Testis (tissue), 5 donors: ENCODE measurements around the gene ANKRD33B. TPM values are rescaled to one million over a fixed set of nuclear protein-coding genes. Genes with fewer than 3 reads are reported as not detected.
"Not testable (repeated sequence)": the region's sequence is repeated elsewhere in the genome, so short reads cannot be mapped to it uniquely, and the experiment has no call there.

ENCODE experiments used
- DNase-seq: peaks from one replicate; pipeline ENCODE4 v3.0.0-alpha.2; 2019
- H3K27ac ChIP-seq, 2 donors: fragments of 200-600 bp; sonication (generic); one replicate each; pipeline ENCODE4 v1.5.1; 2019
- H3K27me3 ChIP-seq: fragments of 200-600 bp; sonication (generic); one replicate; pipeline ENCODE4 v1.5.1; 2019
- H3K36me3 ChIP-seq: fragments of 200-600 bp; sonication (generic); one replicate; pipeline ENCODE4 v1.5.1; 2017; ENCODE audit warnings: low read depth; ENCODE audit errors: missing control alignments
- H3K4me1 ChIP-seq: fragments of 200-600 bp; sonication (generic); one replicate; pipeline ENCODE4 v1.5.1; 2019
- H3K4me3 ChIP-seq, 2 donors: fragments of 200-600 bp; sonication (generic); one replicate each; pipeline ENCODE4 v1.5.1; 2017 to 2019
- H3K9me3 ChIP-seq: fragments of 200-600 bp; sonication (generic); one replicate; pipeline ENCODE4 v1.5.1; 2017
- POLR2A ChIP-seq: fragments of 450-650 bp; IDR thresholded peaks from one replicate; pipeline ENCODE4 v1.6.1; 2017; ENCODE audit warnings: antibody characterized with exemption, mild to moderate bottlenecking, moderate library complexity
- WGBS, 2 donors: methylation state at CpG; one replicate each; pipeline ENCODE4 v1.1.5; 2018; 5-methylcytosine and 5-hydroxymethylcytosine counted together
- intact Hi-C: fragments of 100-400 bp; cut with DNase I; formaldehyde crosslinking; loops from one replicate; pipeline ENCODE4 v1.15.1; 2023; ENCODE audit warnings: low total_unique reads
- long read RNA-seq, 2 donors: transcript quantifications; one replicate each; lab custom pipeline, GENCODE V29; 2026
- polyA plus RNA-seq: library from polyadenylated mRNA; stranded (reverse); fragments of 350-450 nt; fragmentation: Illumina TruSeq; extraction: RNeasy Lipid Tissue Mini Kit (QIAGEN cat#74804); gene quantifications from one replicate; pipeline ENCODE4 v1.2.3, GENCODE V29; 2014; ENCODE audit warnings: low read depth, low replicate concordance; ENCODE audit not compliant: insufficient read depth
- total RNA-seq, 2 donors: library from RNA; depleted of rRNA; stranded (reverse); fragments of >200 nt; gene quantifications; one replicate each; pipeline ENCODE4 v1.2.3, GENCODE V29; 2016
- TF ChIP-seq, protein P1 (sequence below), 3 experiments: fragments of 450-650 bp in 2 of 3; fragments of 200-600 bp in 1 of 3; sonication (generic) in 1 of 3; IDR thresholded peaks; one replicate each; pipeline ENCODE4 v1.5.1; 2016 to 2019; ENCODE audit warnings: antibody characterized with exemption in 3 of 3, mild to moderate bottlenecking in 2 of 3, moderate library complexity in 1 of 3

Gene ANKRD33B
- total RNA-seq (1 to 10 TPM; 5.6 to 5.8 TPM), polyA plus RNA-seq (3.7 TPM)
- long read RNA-seq, donor 1 = 0 reads
- long read RNA-seq, donor 2 = 0 reads

DNA sequence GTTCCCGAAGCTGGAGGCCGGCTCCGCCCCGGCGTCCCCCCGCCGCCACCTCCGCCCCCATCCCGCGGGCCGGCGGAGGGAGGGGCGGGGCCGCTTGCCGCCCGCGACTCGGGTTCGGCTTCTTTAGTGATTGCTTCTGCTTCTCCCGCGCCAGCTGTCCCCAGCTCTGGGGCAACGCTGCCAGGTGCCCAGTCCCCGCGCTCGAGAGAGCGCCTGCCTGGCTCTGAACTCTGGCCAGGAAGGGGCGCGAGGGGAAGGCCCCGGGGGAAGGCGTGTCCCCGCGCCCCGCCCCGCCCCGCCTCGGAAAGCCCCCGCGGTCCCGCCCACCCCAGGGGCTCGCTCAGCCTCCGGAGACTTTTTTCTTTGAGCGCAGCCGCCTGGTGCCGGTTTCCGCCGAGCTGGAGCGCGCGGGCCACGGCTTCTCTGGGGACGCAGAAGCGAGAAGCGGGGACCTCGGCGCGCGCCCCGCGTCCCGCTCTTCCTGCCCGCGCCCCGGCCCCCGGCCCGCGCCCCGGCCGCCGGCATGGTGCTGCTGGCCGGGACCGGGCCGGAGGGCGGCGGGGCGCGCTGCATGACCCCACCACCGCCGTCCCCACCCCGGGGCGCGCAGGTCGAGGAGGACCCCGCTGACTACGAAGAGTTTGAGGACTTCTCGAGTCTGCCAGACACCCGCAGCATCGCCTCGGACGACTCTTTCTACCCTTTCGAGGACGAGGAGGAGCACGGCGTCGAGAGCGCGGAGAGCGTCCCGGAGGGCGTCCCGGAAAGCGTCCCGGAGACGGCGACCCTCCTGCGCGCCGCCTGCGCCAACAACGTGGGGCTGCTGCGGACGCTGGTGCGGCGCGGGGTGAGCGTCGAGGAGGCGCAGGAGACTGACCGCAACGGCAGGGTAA, at the start of gene ANKRD33B:
Gene ANKRD33B, plus strand, starts transcription at position 126 of the 893 bp plus-strand sequence. Its CDS starts 398 bp downstream, at position 524.
- Histone ChIP-seq H3K27me3 (no peaks in the 10 kb centered on the region), H3K9me3 (no peaks in the 10 kb centered on the region), H3K36me3 (no peaks in the 10 kb centered on the region), H3K27ac (peak within 1 kb of the TSS in 1 of 2 donors; percentile 48), H3K4me3 (peak within 1 kb of the TSS; percentile 53 to 60), H3K4me1 (peaks cover 13% of the 10 kb centered on the region)
- 0% methylated on average over 107 of the region's 119 CpGs; no CpG with 5 or more reads in 1 of the 2 donors for WGBS, 2 donors
- TF ChIP-seq, protein P1, sequence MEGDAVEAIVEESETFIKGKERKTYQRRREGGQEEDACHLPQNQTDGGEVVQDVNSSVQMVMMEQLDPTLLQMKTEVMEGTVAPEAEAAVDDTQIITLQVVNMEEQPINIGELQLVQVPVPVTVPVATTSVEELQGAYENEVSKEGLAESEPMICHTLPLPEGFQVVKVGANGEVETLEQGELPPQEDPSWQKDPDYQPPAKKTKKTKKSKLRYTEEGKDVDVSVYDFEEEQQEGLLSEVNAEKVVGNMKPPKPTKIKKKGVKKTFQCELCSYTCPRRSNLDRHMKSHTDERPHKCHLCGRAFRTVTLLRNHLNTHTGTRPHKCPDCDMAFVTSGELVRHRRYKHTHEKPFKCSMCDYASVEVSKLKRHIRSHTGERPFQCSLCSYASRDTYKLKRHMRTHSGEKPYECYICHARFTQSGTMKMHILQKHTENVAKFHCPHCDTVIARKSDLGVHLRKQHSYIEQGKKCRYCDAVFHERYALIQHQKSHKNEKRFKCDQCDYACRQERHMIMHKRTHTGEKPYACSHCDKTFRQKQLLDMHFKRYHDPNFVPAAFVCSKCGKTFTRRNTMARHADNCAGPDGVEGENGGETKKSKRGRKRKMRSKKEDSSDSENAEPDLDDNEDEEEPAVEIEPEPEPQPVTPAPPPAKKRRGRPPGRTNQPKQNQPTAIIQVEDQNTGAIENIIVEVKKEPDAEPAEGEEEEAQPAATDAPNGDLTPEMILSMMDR (IDR thresholded peaks at IDR 0.05) = no peak
- no peak for TF ChIP-seq POLR2A
- DNase-seq = peak; percentile 33
- intact Hi-C loops = no loop called here

GRCh38 chr5:10514572-10514971, 49.3 kb upstream of the ANKRD33B start:
- H3K27ac ChIP-seq, H3K36me3 ChIP-seq, DNase-seq, H3K9me3 ChIP-seq, intact Hi-C loops, H3K4me1 ChIP-seq, H3K4me3 ChIP-seq, H3K27me3 ChIP-seq: not testable (repeated sequence)
- WGBS, 2 donors = 84 to 89% methylated on average over 8 of the region's 8 CpGs

DNA sequence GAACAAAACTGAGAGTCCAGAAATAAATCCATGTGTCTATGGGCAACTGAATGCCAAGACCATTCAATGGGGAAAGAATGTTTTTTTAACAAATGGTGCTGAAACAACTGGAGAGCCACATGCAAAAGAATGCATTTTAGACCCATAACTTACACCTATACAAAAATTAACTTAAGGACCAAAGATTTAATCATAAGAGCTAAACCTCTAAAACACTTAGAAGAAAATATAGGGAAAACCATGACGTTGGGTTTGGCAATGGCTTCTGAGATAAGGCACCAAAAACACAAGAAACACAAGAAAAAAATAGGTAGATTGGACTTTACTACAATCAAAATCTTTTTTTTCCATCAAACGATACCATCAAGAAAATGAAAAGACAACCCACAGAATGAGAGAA, 48.4 kb upstream of the ANKRD33B start:
- H3K27me3 ChIP-seq = no peaks in the 10 kb centered on the region
- intact Hi-C loops = no loop called here
- H3K9me3 ChIP-seq = no peaks in the 10 kb centered on the region
- 90 to 95% methylated on average over 2 of the region's 2 CpGs for WGBS, 2 donors
- H3K4me3 ChIP-seq = no peak overlapping the region
- no peak overlapping the region for H3K27ac ChIP-seq
- no peak for DNase-seq
- TF ChIP-seq POLR2A = no peak
- TF ChIP-seq, protein P1 (IDR thresholded peaks at IDR 0.05) = no peak
- H3K36me3 ChIP-seq = no peaks in the 10 kb centered on the region
- no peaks in the 10 kb centered on the region for H3K4me1 ChIP-seq

DNA sequence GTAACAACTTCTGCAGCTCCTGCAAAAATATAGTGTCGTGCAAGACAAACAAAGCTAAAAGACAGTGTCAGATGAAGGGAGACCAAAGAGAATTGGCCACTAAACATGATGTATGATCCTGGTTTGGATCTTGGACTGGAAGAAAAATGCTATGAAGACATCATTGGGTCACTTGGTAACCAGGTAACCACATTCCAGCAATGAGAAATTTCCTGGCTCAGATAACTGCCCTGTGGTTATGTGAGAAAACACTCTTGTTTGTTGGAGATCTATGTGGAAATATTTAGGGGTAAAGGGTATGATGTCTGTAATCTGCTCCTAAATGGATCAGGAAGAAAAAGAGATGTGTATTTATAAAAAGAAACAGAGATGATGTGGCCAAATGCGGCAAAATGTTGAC, 45.5 kb upstream of the ANKRD33B start:
- WGBS, 2 donors = 64 to 65% methylated on average over 2 of the region's 2 CpGs
- Histone ChIP-seq H3K4me3 (no peak overlapping the region), H3K4me1 (no peaks in the 10 kb centered on the region), H3K27ac (no peak overlapping the region), H3K36me3 (no peaks in the 10 kb centered on the region), H3K27me3 (no peaks in the 10 kb centered on the region), H3K9me3 (no peaks in the 10 kb centered on the region)
- no peak for DNase-seq
- intact Hi-C loops = no loop called here
- TF ChIP-seq, protein P1 (IDR thresholded peaks at IDR 0.05) = no peak
- no peak for TF ChIP-seq POLR2A

- no peaks in the 10 kb centered on the region for H3K36me3 ChIP-seq
- intact Hi-C loops = no loop called here
- H3K4me1 ChIP-seq = no peaks in the 10 kb centered on the region
- no peaks in the 10 kb centered on the region for H3K9me3 ChIP-seq
- 74 to 90% methylated on average over 5 to 7 of the region's 7 CpGs for WGBS, 2 donors
- H3K27ac ChIP-seq = no peak overlapping the region
- no peaks in the 10 kb centered on the region for H3K27me3 ChIP-seq
- no peak overlapping the region for H3K4me3 ChIP-seq
- DNase-seq = no peak
- TF ChIP-seq POLR2A = no peak
- TF ChIP-seq, protein P1 (IDR thresholded peaks at IDR 0.05) = no peak
Observed at GRCh38 chr5:10519729-10520128, 44.1 kb upstream of the ANKRD33B start.
